NB4 (cell line): ENCODE data around the gene NDUFS2.

Source experiments
- DNase-seq: peaks from one replicate; pipeline ENCODE4 v3.0.0; 2010; ENCODE audit warnings: low read depth
- H3K4me3 ChIP-seq: one replicate; pipeline ENCODE4 v1.5.1; 2011; ENCODE audit warnings: mild to moderate bottlenecking, low read depth, low read length, moderate library complexity
- CTCF ChIP-seq: IDR thresholded peaks from one replicate; pipeline ENCODE4 v1.5.1; 2012; ENCODE audit warnings: low read depth, low read length
- MYC ChIP-seq: IDR thresholded peaks from 2 replicates; pipeline ENCODE4 v1.6.1; 2011; ENCODE audit warnings: low read depth, low read length
- POLR2A ChIP-seq: IDR thresholded peaks from 2 replicates; pipeline ENCODE4 v1.6.1; 2011; ENCODE audit warnings: mild to moderate bottlenecking; ENCODE audit not compliant: insufficient read length; ENCODE audit errors: extremely low read depth
- TF ChIP-seq, protein P1 (sequence below): IDR thresholded peaks from 2 replicates; pipeline ENCODE4 v1.6.1; 2011; ENCODE audit warnings: low read depth, low read length

NDUFS2 gene

GRCh38 chr1:161174911-161175310 lies 27.3 kb upstream of the NDUFS2 start:
- TF ChIP-seq MYC, result no peak
- TF ChIP-seq CTCF, result no peak
- TF ChIP-seq POLR2A, result no peak
- TF ChIP-seq, protein P1, sequence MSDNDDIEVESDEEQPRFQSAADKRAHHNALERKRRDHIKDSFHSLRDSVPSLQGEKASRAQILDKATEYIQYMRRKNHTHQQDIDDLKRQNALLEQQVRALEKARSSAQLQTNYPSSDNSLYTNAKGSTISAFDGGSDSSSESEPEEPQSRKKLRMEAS, result no peak

DNA sequence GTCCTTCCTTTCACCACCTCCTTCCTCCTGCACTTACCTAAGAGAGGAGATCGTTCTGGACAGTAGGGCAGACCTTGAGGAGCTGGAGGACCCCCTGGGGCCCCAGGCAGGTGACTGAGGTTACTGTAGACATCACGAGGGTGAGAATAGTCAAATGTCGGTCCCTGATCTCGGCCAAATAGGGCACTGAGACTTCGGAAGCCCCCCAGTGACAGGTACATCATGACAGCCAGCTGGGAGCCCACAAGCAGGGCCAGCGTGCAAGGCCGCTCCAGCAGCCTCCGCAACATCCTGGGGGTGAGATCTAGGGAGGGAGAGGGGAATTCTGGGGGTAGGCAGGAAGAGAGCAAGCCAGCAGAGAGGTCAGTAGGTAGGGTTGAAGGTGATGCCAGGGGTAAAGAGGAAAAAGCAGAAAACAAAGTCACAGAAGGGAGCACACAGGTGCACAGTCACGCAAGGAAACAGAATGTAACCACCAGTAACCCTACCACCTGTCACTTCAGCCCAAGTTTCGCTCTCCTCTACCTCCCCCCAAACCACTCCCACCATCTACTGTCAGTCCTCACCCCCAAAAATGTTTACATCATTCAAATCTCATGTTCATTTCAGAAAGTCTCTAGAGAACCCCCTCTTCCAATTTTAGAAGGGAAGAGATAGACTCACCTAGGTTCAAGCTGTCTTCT lies 26.3 kb upstream of the NDUFS2 start:
- TF ChIP-seq, protein P1, result no peak
- TF ChIP-seq POLR2A (no peak), MYC (no peak)
- DNase-seq, result no peak
- peak overlapping the region; percentile 2 for H3K4me3 ChIP-seq

More at GRCh38 chr1:161174911-161175310, 27.3 kb upstream of the NDUFS2 start:
- H3K4me3 ChIP-seq, result no peak overlapping the region
- no peak for DNase-seq

- TF ChIP-seq, protein P1, result no peak
- no peak for TF ChIP-seq POLR2A
- no peak for TF ChIP-seq CTCF
- no peak for TF ChIP-seq MYC
- no peak for DNase-seq
- peak overlapping the region; percentile 94 for H3K4me3 ChIP-seq
Measured at GRCh38 chr1:161176468-161177111, 25.6 kb upstream of the NDUFS2 start.

GRCh38 chr1:161177112-161177935 lies 24.8 kb upstream of the NDUFS2 start, which contains the start of gene B4GALT3:
Gene B4GALT3 (minus strand): TSS chr1:161177507. CDS start chr1:161176060, 1,447 bp downstream.
- DNase-seq, result peak; percentile 92
- TF ChIP-seq MYC (peak; percentile 93), CTCF (peak; percentile 12), POLR2A (peak; percentile 93)
- TF ChIP-seq, protein P1, result peak; percentile 82

DNA sequence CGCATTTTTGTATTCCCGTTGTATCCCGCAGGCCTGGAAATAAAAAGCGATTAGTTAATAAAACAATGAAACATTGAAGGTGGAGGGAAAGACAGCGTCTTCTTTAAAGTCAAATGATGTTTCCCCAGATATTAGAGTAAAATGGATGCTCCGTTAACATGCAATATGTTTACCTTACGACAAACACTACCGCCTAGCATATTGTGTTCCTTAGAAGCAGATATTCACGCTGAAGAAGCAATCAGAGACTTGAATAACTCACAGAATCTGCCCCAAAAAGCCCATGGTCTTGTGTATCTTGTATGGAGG lies 24.3 kb upstream of the NDUFS2 start:
- peak overlapping the region; percentile 94 for H3K4me3 ChIP-seq
- TF ChIP-seq MYC, result no peak
- TF ChIP-seq, protein P1, result no peak
- TF ChIP-seq POLR2A, result no peak
- no peak for TF ChIP-seq CTCF
- DNase-seq, result no peak

More at GRCh38 chr1:161177112-161177935, 24.8 kb upstream of the NDUFS2 start, which contains the start of gene B4GALT3:
- peak within 1 kb of the TSS; percentile 94 for H3K4me3 ChIP-seq
